Keratinocyte (primary cell): ENCODE measurements around the gene DGCR6L. TPM values are rescaled to one million over a fixed set of nuclear protein-coding genes. Genes with fewer than 3 reads are reported as not detected.
A peak's percentile ranks its signal among the peaks of the same experiment; 100 is the strongest.
"Not testable (repeated sequence)": the region's sequence is repeated elsewhere in the genome, so short reads cannot be mapped to it uniquely, and the experiment has no call there.

ENCODE experiments used
- DNase-seq: peaks from one replicate; pipeline ENCODE4 v3.0.0-alpha.2; 2011; ENCODE audit warnings: low read depth, missing footprints, low spot score
- FAIRE-seq: peaks from 2 replicates; lab custom pipeline; 2011; peaks lifted over from hg19 to GRCh38; lab: Jason Lieb, UNC
- H2AFZ ChIP-seq: 2 replicates; pipeline ENCODE4 v1.6.0; 2012; ENCODE audit warnings: low read length, control low read depth, inconsistent platforms; ENCODE audit not compliant: control insufficient read depth
- H3K27ac ChIP-seq: 2 replicates; pipeline ENCODE4 v1.5.1; 2011; ENCODE audit warnings: low read length; ENCODE audit not compliant: control insufficient read depth, insufficient read depth
- H3K27me3 ChIP-seq: 3 replicates; pipeline ENCODE4 v1.6.0; 2011; ENCODE audit warnings: low read length; ENCODE audit not compliant: control insufficient read depth, insufficient read depth; ENCODE audit errors: extremely low read depth
- H3K36me3 ChIP-seq, 2 experiments: 2 replicates in 1 of 2; 3 replicates in 1 of 2; pipeline ENCODE4 v1.5.1; 2011; ENCODE audit warnings: low read length in 2 of 2, mild to moderate bottlenecking in 1 of 2; ENCODE audit not compliant: control insufficient read depth in 2 of 2, insufficient read depth in 2 of 2; ENCODE audit errors: extremely low read depth in 1 of 2
- H3K4me1 ChIP-seq: 3 replicates; pipeline ENCODE4 v1.5.1; 2011; ENCODE audit warnings: low read length; ENCODE audit not compliant: control insufficient read depth, insufficient read depth; ENCODE audit errors: extremely low read depth
- H3K4me2 ChIP-seq: 3 replicates; pipeline ENCODE4 v1.6.0; 2011; ENCODE audit warnings: low read depth, low read length; ENCODE audit not compliant: control insufficient read depth, insufficient read depth; ENCODE audit errors: extremely low read depth
- H3K4me3 ChIP-seq, 3 experiments: fragments of 200-600 bp in 1 of 3; sonication (generic) in 1 of 3; 2 replicates in 2 of 3; 3 replicates in 1 of 3; pipeline ENCODE4 v1.5.1; 2011 to 2016; ENCODE audit warnings: low read length in 3 of 3, mild to moderate bottlenecking in 3 of 3, control low read depth in 2 of 3, inconsistent platforms in 1 of 3, low read depth in 1 of 3, mixed read lengths in 1 of 3, mixed run types in 1 of 3, moderate library complexity in 1 of 3; ENCODE audit not compliant: control insufficient read depth in 2 of 3, insufficient read depth in 2 of 3; ENCODE audit errors: extremely low read depth in 1 of 3
- H3K79me2 ChIP-seq: 2 replicates; pipeline ENCODE4 v1.6.0; 2012; ENCODE audit warnings: low read length; ENCODE audit not compliant: control insufficient read depth, insufficient read depth
- H3K9ac ChIP-seq: 3 replicates; pipeline ENCODE4 v1.6.0; 2011; ENCODE audit warnings: low read length; ENCODE audit not compliant: control insufficient read depth, insufficient read depth; ENCODE audit errors: extremely low read depth
- H3K9me1 ChIP-seq: 3 replicates; pipeline ENCODE4 v1.6.0; 2011; ENCODE audit warnings: low read length; ENCODE audit not compliant: control insufficient read depth, insufficient read depth; ENCODE audit errors: extremely low read depth
- H3K9me3 ChIP-seq: 2 replicates; pipeline ENCODE4 v1.5.1; 2012; ENCODE audit warnings: low read depth, low read length; ENCODE audit not compliant: control insufficient read depth
- H4K20me1 ChIP-seq: 3 replicates; pipeline ENCODE4 v1.6.0; 2011; ENCODE audit warnings: low read length; ENCODE audit not compliant: control insufficient read depth, insufficient read depth; ENCODE audit errors: extremely low read depth
- EZH2 ChIP-seq: IDR thresholded peaks from one replicate; pipeline ENCODE4 v1.6.1; 2012; ENCODE audit warnings: inconsistent platforms, mild to moderate bottlenecking, low read length, moderate library complexity
- dilution Hi-C: fragments of 300-500 bp; cut with MboI; formaldehyde crosslinking; loops from one replicate; pipeline ENCODE4 v1.7.0; 2020; ENCODE audit warnings: low sequenced_read_pairs; ENCODE audit not compliant: extremely low pct_ligation_motif_present
- polyA plus RNA-seq, 5 experiments: library from polyadenylated mRNA; depleted of rRNA in 3 of 5; stranded (reverse) in 3 of 5; stranded (forward) in 1 of 5; unstranded in 1 of 5; fragments of >200 nt; gene quantifications; 1 replicate in 1 of 5; 2 replicates in 3 of 5; 3 replicates in 1 of 5; pipeline versions ENCODE4 v1.2.1 to v1.2.3, GENCODE V29; 2011 to 2012; ENCODE audit warnings: missing spikeins in 2 of 5, low read depth in 1 of 5, low replicate concordance in 1 of 5
- TF ChIP-seq, protein P1 (sequence below), 3 experiments: IDR thresholded peaks in 1 of 3; conservative IDR thresholded peaks in 1 of 3; optimal IDR thresholded peaks in 1 of 3; 2 replicates in 2 of 3; 3 replicates in 1 of 3; pipeline versions ENCODE3 to v1.5.1; 2011; ENCODE audit warnings: low read length in 3 of 3, mild to moderate bottlenecking in 3 of 3, moderate library complexity in 2 of 3, control low read depth in 1 of 3, inconsistent platforms in 1 of 3; ENCODE audit not compliant: insufficient read depth in 2 of 3; ENCODE audit errors: extremely low read depth in 1 of 3

DGCR6L gene
- polyA plus RNA-seq, 1 donor (not counting 4 experiments of a cell fraction or from before 2014, with no cell fraction given): 19.2 TPM

GRCh38 chr22:20319041-20319744 lies 667 bp downstream of the DGCR6L start:
- Histone ChIP-seq H3K9me1 (no peaks in the 10 kb centered on the region), H3K9ac (peak overlapping the region; percentile 73), H3K27me3 (no peaks in the 10 kb centered on the region), H3K79me2 (no peaks in the 10 kb centered on the region), H3K27ac (no peak overlapping the region), H2AFZ (peak overlapping the region; percentile 74), H3K36me3 (no peaks in the 10 kb centered on the region), H3K9me3 (no peaks in the 10 kb centered on the region), H3K4me3 (peak overlapping the region; percentile 78 to 97 (median 88)), H3K4me2 (peak overlapping the region; percentile 92), H4K20me1 (no peaks in the 10 kb centered on the region), H3K4me1 (peaks cover 20% of the 10 kb centered on the region)
- dilution Hi-C loops: no loop called here
- FAIRE-seq: peak; percentile 20
- DNase-seq: no peak
- TF ChIP-seq, protein P1, sequence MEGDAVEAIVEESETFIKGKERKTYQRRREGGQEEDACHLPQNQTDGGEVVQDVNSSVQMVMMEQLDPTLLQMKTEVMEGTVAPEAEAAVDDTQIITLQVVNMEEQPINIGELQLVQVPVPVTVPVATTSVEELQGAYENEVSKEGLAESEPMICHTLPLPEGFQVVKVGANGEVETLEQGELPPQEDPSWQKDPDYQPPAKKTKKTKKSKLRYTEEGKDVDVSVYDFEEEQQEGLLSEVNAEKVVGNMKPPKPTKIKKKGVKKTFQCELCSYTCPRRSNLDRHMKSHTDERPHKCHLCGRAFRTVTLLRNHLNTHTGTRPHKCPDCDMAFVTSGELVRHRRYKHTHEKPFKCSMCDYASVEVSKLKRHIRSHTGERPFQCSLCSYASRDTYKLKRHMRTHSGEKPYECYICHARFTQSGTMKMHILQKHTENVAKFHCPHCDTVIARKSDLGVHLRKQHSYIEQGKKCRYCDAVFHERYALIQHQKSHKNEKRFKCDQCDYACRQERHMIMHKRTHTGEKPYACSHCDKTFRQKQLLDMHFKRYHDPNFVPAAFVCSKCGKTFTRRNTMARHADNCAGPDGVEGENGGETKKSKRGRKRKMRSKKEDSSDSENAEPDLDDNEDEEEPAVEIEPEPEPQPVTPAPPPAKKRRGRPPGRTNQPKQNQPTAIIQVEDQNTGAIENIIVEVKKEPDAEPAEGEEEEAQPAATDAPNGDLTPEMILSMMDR (optimal IDR thresholded peaks at IDR 0.05 in 1 of 3, IDR thresholded peaks at IDR 0.05 in 1 of 3, conservative IDR thresholded peaks at IDR 0.05 in 1 of 3; ENCODE audit: extremely low read depth in 1 of 3, insufficient read depth in 2 of 3, low read length in 3 of 3): no peak
- TF ChIP-seq EZH2: no peak

GRCh38 chr22:20318043-20318688 lies 1.7 kb downstream of the DGCR6L start:
- peak; percentile 69 for FAIRE-seq
- DNase-seq, H3K9me3 ChIP-seq, H3K79me2 ChIP-seq, H3K9me1 ChIP-seq, H3K4me3 ChIP-seq, H4K20me1 ChIP-seq, H2AFZ ChIP-seq, H3K27me3 ChIP-seq, dilution Hi-C loops, H3K27ac ChIP-seq, H3K36me3 ChIP-seq, H3K9ac ChIP-seq: not testable (repeated sequence)
- Histone ChIP-seq H3K4me2 (peak overlapping the region; percentile 12), H3K4me1 (peaks cover 20% of the 10 kb centered on the region)
